HEK293T (cell line): ENCODE data around the gene LHPP.

Source experiments
- CTCF ChIA-PET: fragments of 350-600 bp; formaldehyde crosslinking; extraction: SDS; loops from one replicate; lab custom pipeline; 2021; ENCODE audit warnings: antibody characterized with exemption, inconsistent platforms; lab: Yijun Ruan, JAX
- POLR2A ChIA-PET: fragments of 350-600 bp; formaldehyde crosslinking; extraction: SDS; loops from one replicate; lab custom pipeline; 2020; ENCODE audit warnings: antibody characterized with exemption, inconsistent platforms; lab: Yijun Ruan, JAX
- DNase-seq: peaks from one replicate; pipeline ENCODE4 v3.0.0; 2012; ENCODE audit warnings: mixed read lengths; ENCODE audit errors: extremely low spot score
- ARNT ChIP-seq: fragments of 450-650 bp; IDR thresholded peaks from 2 replicates; pipeline ENCODE4 v1.6.1; 2017; ENCODE audit warnings: mild to moderate bottlenecking
- BHLHE40 ChIP-seq: fragments of 450-650 bp; IDR thresholded peaks from 2 replicates; pipeline ENCODE4 v1.6.1; 2016; ENCODE audit warnings: mild to moderate bottlenecking, moderate library complexity, borderline replicate concordance
- CTBP1 ChIP-seq: fragments of 450-650 bp; IDR thresholded peaks from 2 replicates; pipeline ENCODE4 v1.6.1; 2016; ENCODE audit warnings: borderline replicate concordance
- ELF4 ChIP-seq: fragments of 450-650 bp; IDR thresholded peaks from 2 replicates; pipeline ENCODE4 v1.6.1; 2017; ENCODE audit warnings: antibody characterized with exemption
- FOXA1 ChIP-seq: fragments of 450-650 bp; IDR thresholded peaks from 2 replicates; pipeline ENCODE4 v1.6.1; 2016; ENCODE audit warnings: mild to moderate bottlenecking
- FOXK2 ChIP-seq: fragments of 450-650 bp; IDR thresholded peaks from 2 replicates; pipeline ENCODE4 v1.6.1; 2016; ENCODE audit warnings: mild to moderate bottlenecking
- FOXM1 ChIP-seq: fragments of 450-650 bp; IDR thresholded peaks from 2 replicates; pipeline ENCODE4 v1.6.1; 2017; ENCODE audit warnings: mild to moderate bottlenecking, borderline replicate concordance
- HDGF ChIP-seq: fragments of 450-650 bp; IDR thresholded peaks from 2 replicates; pipeline ENCODE4 v1.6.1; 2017; ENCODE audit warnings: antibody characterized with exemption, borderline replicate concordance
- L3MBTL2 ChIP-seq: fragments of 450-650 bp; conservative IDR thresholded peaks from 2 replicates; pipeline ENCODE4 v1.6.1; 2016; ENCODE audit warnings: mild to moderate bottlenecking
- LEF1 ChIP-seq: fragments of 450-650 bp; IDR thresholded peaks from 2 replicates; pipeline ENCODE4 v1.6.1; 2017; ENCODE audit warnings: mild to moderate bottlenecking, borderline replicate concordance
- NFRKB ChIP-seq: fragments of 450-650 bp; IDR thresholded peaks from 2 replicates; pipeline ENCODE4 v1.6.1; 2016; ENCODE audit warnings: mild to moderate bottlenecking, moderate library complexity
- SP1 ChIP-seq: fragments of 450-650 bp; IDR thresholded peaks from 2 replicates; pipeline ENCODE4 v1.6.1; 2017
- SUZ12 ChIP-seq: fragments of 450-650 bp; IDR thresholded peaks from 2 replicates; pipeline ENCODE4 v1.6.1; 2016; ENCODE audit warnings: mild to moderate bottlenecking
- TARDBP ChIP-seq: fragments of 450-650 bp; IDR thresholded peaks from 2 replicates; pipeline ENCODE4 v1.6.1; 2016
- ZNF384 ChIP-seq: fragments of 450-650 bp; IDR thresholded peaks from 2 replicates; pipeline ENCODE4 v1.6.1; 2016
- TF ChIP-seq, protein P1 (sequence below): fragments of 450-650 bp; IDR thresholded peaks from 2 replicates; pipeline ENCODE4 v1.6.1; 2016

The LHPP gene

DNA sequence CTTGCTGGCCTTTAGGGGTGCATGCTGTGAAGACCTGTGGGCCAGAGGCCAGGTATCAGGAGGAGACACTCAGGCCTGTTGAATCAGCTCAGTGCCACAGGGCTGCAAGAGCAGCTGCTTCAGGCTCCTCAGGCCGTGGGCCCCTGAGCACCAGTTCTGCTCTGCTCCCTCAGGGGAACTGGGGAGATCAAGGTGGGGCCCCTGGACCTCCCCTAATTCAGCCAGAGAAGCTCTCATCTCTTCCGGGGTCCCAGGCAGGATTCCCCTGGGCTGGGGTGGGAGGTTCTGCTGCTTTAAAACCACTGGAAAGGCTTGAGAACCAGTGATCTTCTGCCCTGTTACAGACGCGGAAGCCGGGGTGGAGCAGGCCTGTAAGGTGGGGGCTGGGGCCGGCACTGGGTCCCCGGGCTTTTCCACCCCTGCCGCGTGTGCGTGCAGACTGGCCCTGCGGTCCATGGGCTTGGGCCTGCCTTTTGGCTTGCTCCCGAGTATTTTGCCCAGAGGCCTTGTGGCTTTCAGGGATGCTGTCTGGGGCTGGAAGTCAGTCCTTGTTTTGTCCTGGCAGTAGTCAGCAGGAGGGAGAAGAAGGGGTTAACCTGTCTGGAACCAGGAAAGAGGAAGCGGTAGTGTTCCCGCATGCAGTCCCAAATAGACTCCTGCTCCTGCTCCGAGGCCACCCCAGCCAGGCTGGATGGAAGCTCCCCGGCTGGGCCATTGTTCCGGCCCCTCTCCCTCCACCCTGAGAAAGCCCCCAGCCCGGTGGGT lies 74.3 kb downstream of the LHPP start:
- TF ChIP-seq TARDBP (no peak), FOXA1 (no peak), CTBP1 (no peak), ARNT (no peak), LEF1 (no peak), FOXM1 (no peak), HDGF (no peak), SUZ12 (no peak)
- TF ChIP-seq, protein P1, sequence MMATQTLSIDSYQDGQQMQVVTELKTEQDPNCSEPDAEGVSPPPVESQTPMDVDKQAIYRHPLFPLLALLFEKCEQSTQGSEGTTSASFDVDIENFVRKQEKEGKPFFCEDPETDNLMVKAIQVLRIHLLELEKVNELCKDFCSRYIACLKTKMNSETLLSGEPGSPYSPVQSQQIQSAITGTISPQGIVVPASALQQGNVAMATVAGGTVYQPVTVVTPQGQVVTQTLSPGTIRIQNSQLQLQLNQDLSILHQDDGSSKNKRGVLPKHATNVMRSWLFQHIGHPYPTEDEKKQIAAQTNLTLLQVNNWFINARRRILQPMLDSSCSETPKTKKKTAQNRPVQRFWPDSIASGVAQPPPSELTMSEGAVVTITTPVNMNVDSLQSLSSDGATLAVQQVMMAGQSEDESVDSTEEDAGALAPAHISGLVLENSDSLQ: no peak
- CTCF ChIA-PET: interaction anchor here (1.3 to 2.0 kb wide), 2 partner anchors 29 to 209 kb away, joined by 4 to 6 read pairs; no protein-coding TSS in a partner anchor
- POLR2A ChIA-PET: no interaction called here
- no peak for DNase-seq

DNA sequence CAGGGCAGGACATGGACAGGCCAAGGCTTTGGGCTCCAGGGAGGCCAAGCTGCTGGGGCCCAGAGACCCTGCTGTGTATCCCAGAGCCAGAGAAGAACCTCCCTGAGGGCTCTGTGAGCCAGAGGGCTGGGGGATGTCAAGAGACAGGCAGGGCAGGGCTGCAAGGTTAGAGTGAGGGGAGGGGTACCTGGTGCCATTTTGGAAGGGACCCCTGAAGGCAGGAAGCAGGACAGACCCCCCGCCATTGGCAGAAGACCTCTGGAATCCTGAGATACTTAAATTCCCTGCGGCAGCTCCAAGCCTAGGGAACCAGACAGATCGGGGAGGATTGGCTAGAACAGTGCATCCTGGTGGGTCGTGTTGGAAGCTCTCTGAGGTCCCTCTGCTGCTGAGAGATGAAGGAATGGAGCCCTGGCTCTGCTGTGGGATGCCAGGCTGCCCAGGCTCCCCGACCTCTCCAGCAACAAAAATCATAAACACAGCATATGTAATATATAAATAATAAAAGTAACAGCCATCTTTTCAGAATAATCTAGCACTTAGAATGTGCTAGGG lies 75.0 kb downstream of the LHPP start:
- no peak for TF ChIP-seq FOXK2
- no peak for TF ChIP-seq ARNT
- TF ChIP-seq LEF1: no peak
- no peak for TF ChIP-seq FOXA1
- TF ChIP-seq L3MBTL2: no peak
- TF ChIP-seq FOXM1: no peak
- TF ChIP-seq NFRKB: no peak
- no peak for TF ChIP-seq HDGF
- no peak for TF ChIP-seq CTBP1
- no peak for TF ChIP-seq SP1
- TF ChIP-seq BHLHE40: no peak
- no peak for TF ChIP-seq ZNF384
- no peak for TF ChIP-seq TARDBP
- no peak for DNase-seq
- POLR2A ChIA-PET: no interaction called here
- CTCF ChIA-PET: no interaction called here

DNA sequence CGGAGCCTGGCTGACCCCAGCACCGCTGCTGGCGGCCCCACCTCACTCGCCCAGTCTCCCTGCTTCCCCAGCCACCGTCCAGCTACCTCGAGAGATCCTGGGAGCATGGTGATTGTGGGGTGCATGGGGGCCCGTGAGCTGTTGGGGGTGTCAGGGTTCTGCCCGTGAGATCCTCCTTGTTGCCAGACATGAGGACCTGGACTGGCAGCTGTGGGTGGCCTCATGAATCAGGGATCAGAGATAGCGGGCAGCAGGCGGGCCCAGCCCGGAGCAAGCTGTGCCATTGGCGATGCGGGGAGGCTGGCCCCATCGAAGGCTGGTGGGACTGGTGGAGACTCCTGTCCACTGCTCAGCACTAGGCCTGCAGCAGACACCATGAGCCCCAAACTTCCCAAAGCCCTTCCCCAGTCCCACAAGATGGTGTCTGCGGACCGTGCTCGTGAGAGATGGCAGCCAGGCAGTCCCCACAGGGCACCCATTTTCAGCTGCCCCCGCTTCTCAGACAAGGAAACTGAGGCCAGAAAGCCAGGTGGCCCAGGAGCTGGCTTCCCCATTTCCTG lies 75.6 kb downstream of the LHPP start:
- ChIA-PET CTCF (no interaction called here), POLR2A (no interaction called here)
- no peak for DNase-seq
- no peak for TF ChIP-seq FOXA1
- TF ChIP-seq LEF1: no peak
- TF ChIP-seq ELF4: no peak
- TF ChIP-seq, protein P1: no peak
- TF ChIP-seq ZNF384: no peak
- TF ChIP-seq L3MBTL2: no peak
- TF ChIP-seq NFRKB: no peak
- TF ChIP-seq CTBP1: no peak
- no peak for TF ChIP-seq TARDBP
- no peak for TF ChIP-seq HDGF
- no peak for TF ChIP-seq SUZ12
- TF ChIP-seq ARNT: no peak
- TF ChIP-seq FOXK2: no peak
- TF ChIP-seq FOXM1: no peak

DNA sequence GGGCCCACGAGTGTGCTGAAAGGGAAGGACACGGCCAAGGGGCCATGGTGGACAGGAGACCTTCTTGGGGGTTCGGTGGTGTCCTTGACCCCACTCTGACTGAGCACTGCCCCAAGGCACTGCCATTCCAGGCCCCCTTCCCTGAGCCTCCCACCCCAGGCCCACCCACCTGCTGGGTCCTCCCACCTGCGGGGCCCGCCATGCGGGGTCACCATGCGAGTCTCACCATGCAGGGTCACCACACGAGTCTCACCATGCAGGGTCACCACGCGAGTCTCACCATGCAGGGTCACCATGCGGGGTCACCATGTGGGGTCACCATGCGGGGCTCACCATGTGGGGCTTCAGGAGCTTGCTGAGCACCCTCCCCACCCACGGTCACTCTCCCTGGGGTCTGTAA lies 76.3 kb downstream of the LHPP start:
- no peak for TF ChIP-seq ARNT
- TF ChIP-seq LEF1: no peak
- no peak for TF ChIP-seq L3MBTL2
- no peak for TF ChIP-seq ZNF384
- no peak for TF ChIP-seq CTBP1
- no peak for TF ChIP-seq ELF4
- TF ChIP-seq BHLHE40: no peak
- no peak for TF ChIP-seq SUZ12
- no peak for TF ChIP-seq FOXA1
- ChIA-PET POLR2A (no interaction called here), CTCF (no interaction called here)
- DNase-seq: no peak

DNA sequence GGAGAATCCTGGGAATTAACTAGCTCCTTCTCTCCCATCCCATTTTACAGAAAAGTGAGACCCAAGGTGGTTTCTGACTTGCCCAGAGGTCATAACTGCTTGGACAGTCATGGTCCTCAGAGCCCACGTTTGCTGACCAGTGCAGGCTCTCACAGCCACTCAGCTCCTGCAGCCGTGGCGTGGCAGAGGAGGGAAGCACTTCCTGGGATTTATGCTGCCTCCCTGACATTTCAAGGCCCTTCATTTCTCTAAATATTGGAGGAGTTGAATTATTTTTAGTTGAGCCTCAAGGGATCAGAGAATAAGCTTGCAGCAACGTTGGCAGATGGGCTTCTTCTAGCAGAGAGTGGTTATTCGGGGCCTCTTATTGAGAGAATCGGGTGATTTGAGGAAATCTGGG lies 77.1 kb downstream of the LHPP start:
- ChIA-PET POLR2A (no interaction called here), CTCF (interaction anchor here (0.6 to 1.0 kb wide), 2 partner anchors 24 to 27 kb away, joined by 3 read pairs; no protein-coding TSS in a partner anchor)
- TF ChIP-seq L3MBTL2 (no peak), LEF1 (no peak), SUZ12 (no peak), ARNT (no peak), FOXA1 (no peak), HDGF (no peak), NFRKB (no peak), FOXK2 (no peak), BHLHE40 (no peak), SP1 (no peak), ZNF384 (no peak), ELF4 (no peak), TARDBP (no peak), FOXM1 (no peak)
- TF ChIP-seq, protein P1: no peak
- no peak for DNase-seq
